Activated CD8-positive, alpha-beta T cell treated with anti-CD3 and anti-CD28 coated beads, Interleukin-2, amount 10 ng/mL, durations not matched to agents 7 days and 5 days (primary cell): ENCODE measurements around the gene LITAF. TPM values are rescaled to one million over a fixed set of nuclear protein-coding genes. Genes with fewer than 3 reads are reported as not detected.

Source experiments
- ATAC-seq: fragments of 150-1000 bp; cut with Tn5 transposase; one replicate; pipeline ENCODE4 v1.10.0; 2021; ENCODE audit warnings: moderate library complexity
- CTCF ChIA-PET: fragments of 350-600 bp; sonication (Branson Sonifier 250); formaldehyde crosslinking; loops from one replicate; lab custom pipeline; 2021; ENCODE audit warnings: antibody characterized with exemption; lab: Charles Lee
- POLR2A ChIA-PET: fragments of 350-600 bp; sonication (Branson Sonifier 250); formaldehyde crosslinking; loops from one replicate; lab custom pipeline; 2021; ENCODE audit warnings: antibody characterized with exemption; lab: Charles Lee
- DNase-seq: peaks from one replicate; pipeline ENCODE4 v3.0.0-alpha.2; 2020
- H3K27ac Mint-ChIP-seq: one replicate; pipeline ENCODE4 v1.8.0; 2021; ENCODE audit warnings: mild to moderate bottlenecking, mixed read lengths
- H3K27me3 Mint-ChIP-seq: one replicate; pipeline ENCODE4 v1.8.0; 2021; ENCODE audit warnings: low read depth, mixed read lengths
- H3K36me3 Mint-ChIP-seq: one replicate; pipeline ENCODE4 v1.8.0; 2021; ENCODE audit warnings: low read depth, mixed read lengths
- H3K4me1 Mint-ChIP-seq: one replicate; pipeline ENCODE4 v1.8.0; 2021; ENCODE audit warnings: low read depth, mixed read lengths
- H3K4me3 Mint-ChIP-seq: one replicate; pipeline ENCODE4 v1.8.0; 2021; ENCODE audit warnings: mild to moderate bottlenecking, mixed read lengths
- H3K9me3 Mint-ChIP-seq: one replicate; pipeline ENCODE4 v1.8.0; 2022; ENCODE audit warnings: mixed read lengths; ENCODE audit not compliant: insufficient read depth
- total RNA-seq, 2 experiments: library from RNA; stranded (reverse); gene quantifications; one replicate each; pipeline ENCODE4 v1.2.3, GENCODE V29; 2021

LITAF gene
- total RNA-seq, result 10 to 100 TPM; 79.4 to 80.5 TPM

DNA sequence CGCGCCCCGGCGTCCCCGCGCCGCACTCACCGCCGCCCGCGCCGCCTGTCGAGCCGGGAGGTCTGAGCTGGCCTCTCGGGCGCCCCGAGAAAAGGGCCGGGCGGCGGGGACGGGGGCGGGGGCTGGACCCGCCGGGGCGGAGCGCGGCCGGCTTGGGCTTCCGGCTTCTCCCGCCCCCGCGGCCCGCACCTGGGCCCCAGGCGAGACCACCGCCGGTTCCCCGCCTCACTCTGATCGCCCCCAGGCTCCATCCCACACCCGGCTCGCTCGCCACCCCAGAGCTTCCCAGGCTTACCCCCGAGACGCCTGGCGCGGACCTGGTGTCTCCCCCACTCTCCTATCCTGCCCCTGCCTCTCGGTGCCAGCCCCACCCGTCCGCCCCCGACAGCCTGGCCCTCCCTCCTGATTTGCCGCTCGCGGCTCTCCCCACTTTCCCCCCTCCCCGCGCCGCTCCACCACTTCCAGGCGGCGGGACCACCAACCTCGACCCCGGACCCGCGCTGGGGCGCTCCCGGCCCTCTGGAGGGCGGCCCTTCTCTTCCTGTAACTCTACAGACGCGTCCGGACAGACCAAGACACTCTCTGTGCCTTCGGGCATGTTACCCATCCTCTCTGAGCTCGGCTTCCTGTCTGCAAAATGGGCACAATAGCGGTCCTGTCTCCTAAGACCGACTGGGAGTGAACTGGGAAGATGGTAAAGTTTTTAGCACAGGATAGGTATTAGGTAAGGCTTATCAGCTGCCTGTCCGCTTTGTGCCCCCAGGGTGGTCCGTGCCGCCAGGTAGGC is at the start of gene LITAF:
Gene LITAF, minus strand, starts transcription at position 64 of the 787 bp plus-strand sequence. CDS start 30,189 bp downstream, outside the sequence.
- peak; percentile 68 for ATAC-seq
- peak within 1 kb of the TSS; percentile 90 for H3K4me3 Mint-ChIP-seq
- H3K36me3 Mint-ChIP-seq, result peaks cover 21% of the 10 kb centered on the region
- peaks cover 8% of the 10 kb centered on the region for H3K27me3 Mint-ChIP-seq
- peak; percentile 65 for DNase-seq
- ChIA-PET CTCF (interaction anchor here (0.6 to 2.3 kb wide), 6 partner anchors 11 to 56 kb away, joined by 3 to 13 read pairs (median 5); no protein-coding TSS in a partner anchor), POLR2A (interaction anchor here (0.6 to 2.9 kb wide), 11 partner anchors 8 to 155 kb away, joined by 3 to 11 read pairs (median 4); partner anchors contain the start of genes SNN and TXNDC11)
- peak within 1 kb of the TSS; percentile 93 for H3K27ac Mint-ChIP-seq
- peaks cover 40% of the 10 kb centered on the region for H3K4me1 Mint-ChIP-seq
- no peaks in the 10 kb centered on the region for H3K9me3 Mint-ChIP-seq

DNA sequence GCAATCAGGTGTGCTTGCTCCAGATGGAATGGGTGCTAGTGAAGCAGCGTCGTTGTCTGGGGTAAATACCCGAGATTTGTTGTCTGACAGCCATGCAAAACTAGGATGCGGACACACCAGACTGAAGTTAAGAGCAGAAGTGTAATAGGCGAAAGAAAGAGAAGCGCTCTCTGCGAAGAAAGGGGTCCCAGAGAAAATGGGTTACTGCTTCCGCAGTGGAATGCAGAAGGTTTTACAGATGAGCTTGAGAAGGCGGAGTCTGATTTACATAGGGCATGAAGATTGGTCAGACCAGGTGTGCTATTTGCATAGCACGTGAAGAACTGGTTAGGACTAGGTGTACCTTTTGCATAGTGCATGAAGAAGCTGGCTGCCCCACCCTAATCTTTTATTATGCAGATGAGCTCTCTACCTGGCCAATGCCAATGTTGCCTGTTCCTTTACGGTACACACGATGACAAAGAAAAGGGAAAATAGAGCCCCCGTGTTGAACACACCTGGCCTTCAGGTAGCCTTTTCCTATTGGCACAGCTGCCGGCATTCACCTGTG is 49.5 kb upstream of the LITAF start:
- ChIA-PET POLR2A (interaction anchor here (1.0 kb wide), 1 partner anchor 15 kb away, joined by 5 read pairs; no protein-coding TSS in a partner anchor), CTCF (interaction anchor here (0.6 to 4.0 kb wide), 3 partner anchors 19 to 229 kb away, joined by 3 to 19 read pairs (median 5); no protein-coding TSS in a partner anchor)
- Mint-ChIP-seq H3K27me3 (peaks cover 7% of the 10 kb centered on the region), H3K36me3 (no peaks in the 10 kb centered on the region), H3K27ac (no peak overlapping the region), H3K4me3 (no peak overlapping the region), H3K4me1 (peaks cover 7% of the 10 kb centered on the region), H3K9me3 (no peaks in the 10 kb centered on the region)
- no peak for DNase-seq
- ATAC-seq, result no peak

DNA sequence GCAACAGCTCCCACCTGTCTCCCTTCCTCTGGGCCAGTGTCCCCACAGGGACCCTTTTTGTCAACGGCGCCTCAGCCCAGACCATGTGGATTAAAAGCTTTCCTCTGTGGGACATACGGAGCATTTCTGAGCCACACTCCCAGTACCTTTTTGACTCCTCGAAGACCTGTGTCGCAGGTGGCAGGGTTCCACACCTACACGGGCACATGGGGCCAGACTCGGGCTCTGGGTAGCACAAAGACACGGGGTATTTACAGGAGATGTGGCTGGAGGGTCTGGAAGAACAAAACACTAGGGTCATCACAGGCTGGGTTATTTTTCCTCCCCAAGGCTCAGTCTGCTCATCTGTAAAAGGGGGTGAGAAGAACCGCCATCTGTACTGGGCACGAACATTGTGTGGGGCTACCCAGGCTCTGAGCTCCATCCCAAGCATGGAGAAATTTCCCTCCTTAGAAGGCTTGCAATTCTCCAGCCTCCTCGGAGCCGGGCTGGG is 49.0 kb upstream of the LITAF start:
- H3K27me3 Mint-ChIP-seq, result peaks cover 7% of the 10 kb centered on the region
- ChIA-PET CTCF (interaction anchor here (1.4 to 4.0 kb wide), 2 partner anchors 105 to 228 kb away, joined by 3 to 19 read pairs; no protein-coding TSS in a partner anchor), POLR2A (interaction anchor here (1.0 kb wide), 1 partner anchor 14 kb away, joined by 5 read pairs; no protein-coding TSS in a partner anchor)
- no peak for DNase-seq
- H3K36me3 Mint-ChIP-seq, result no peaks in the 10 kb centered on the region
- no peaks in the 10 kb centered on the region for H3K9me3 Mint-ChIP-seq
- peaks cover 5% of the 10 kb centered on the region for H3K4me1 Mint-ChIP-seq
- no peak overlapping the region for H3K4me3 Mint-ChIP-seq
- no peak for ATAC-seq
- no peak overlapping the region for H3K27ac Mint-ChIP-seq

DNA sequence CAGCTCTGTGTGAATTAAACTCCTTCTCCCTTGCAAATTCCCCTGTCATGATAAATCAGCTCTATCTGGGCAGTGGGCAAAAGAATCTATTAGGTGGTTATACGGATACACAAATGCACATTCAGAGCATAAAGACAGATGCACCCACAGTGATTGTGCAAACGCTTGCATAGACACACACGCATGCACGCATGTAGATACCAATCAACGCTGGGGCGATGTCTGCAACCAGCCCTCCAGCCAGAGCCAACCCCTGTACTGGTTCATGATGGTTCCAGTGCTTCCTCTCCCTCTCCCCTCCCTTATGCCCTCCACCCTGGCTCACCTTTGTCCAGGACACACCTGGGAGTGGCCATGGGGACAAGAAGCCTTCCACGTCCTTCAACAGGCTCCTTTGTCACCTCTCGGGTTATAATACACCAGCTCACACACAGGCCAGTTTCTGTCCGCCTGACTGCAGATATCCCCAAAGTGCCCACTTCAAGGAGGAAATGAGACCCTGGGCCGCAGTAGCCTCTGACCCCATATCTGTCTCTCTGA is 48.5 kb upstream of the LITAF start:
- CTCF ChIA-PET, result interaction anchor here (1.4 to 4.0 kb wide), 2 partner anchors 104 to 228 kb away, joined by 3 to 19 read pairs; no protein-coding TSS in a partner anchor
- no peaks in the 10 kb centered on the region for H3K36me3 Mint-ChIP-seq
- no peaks in the 10 kb centered on the region for H3K9me3 Mint-ChIP-seq
- H3K27me3 Mint-ChIP-seq, result peaks cover 7% of the 10 kb centered on the region
- peaks cover 8% of the 10 kb centered on the region for H3K4me1 Mint-ChIP-seq
- no peak overlapping the region for H3K4me3 Mint-ChIP-seq
- H3K27ac Mint-ChIP-seq, result no peak overlapping the region
- no peak for ATAC-seq
- no peak for DNase-seq
- POLR2A ChIA-PET, result no interaction called here

DNA sequence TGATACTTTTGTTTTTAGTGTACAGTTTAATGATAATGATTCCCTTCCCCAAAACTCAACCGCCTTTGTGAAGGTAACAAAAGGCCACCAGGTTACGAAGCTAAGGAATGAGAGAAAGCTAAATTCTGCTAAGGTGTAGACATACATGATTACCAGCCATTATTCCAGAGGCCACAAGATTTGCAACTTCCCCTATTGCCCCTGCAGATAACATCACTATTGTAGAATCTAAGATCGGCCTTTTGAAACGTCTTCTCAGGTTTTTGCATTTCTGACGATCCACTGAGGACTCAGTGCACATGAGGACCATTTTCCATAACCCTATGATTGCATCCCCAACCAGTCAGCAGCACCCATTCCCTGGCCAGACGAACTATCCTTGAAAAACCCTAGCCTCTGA is 47.6 kb upstream of the LITAF start:
- Mint-ChIP-seq H3K4me1 (peaks cover 15% of the 10 kb centered on the region), H3K4me3 (no peak overlapping the region), H3K36me3 (no peaks in the 10 kb centered on the region), H3K27ac (no peak overlapping the region), H3K9me3 (no peaks in the 10 kb centered on the region), H3K27me3 (peaks cover 7% of the 10 kb centered on the region)
- CTCF ChIA-PET, result no interaction called here
- no peak for ATAC-seq
- DNase-seq, result no peak
- POLR2A ChIA-PET, result no interaction called here

DNA sequence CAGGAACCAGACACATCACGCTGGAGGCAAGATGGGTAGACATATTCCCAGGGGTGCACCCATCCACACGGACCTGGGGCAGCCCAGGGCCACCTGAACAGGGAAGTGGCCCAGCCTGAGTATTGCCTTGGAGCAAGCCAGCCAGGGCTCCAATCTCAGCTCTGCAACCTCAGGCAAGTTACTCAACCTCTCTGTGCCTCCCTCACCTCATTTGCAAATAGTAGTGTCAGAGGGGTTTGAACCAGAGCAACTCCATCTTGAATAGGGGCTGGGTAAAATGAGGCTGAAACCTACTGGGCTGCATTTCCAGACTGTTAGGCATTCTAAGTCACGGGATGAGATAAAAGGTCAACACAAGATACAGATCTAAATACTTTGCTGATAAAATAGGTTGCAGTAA is 46.4 kb upstream of the LITAF start:
- Mint-ChIP-seq H3K4me3 (no peak overlapping the region), H3K27me3 (peaks cover 2% of the 10 kb centered on the region), H3K27ac (no peak overlapping the region), H3K9me3 (no peaks in the 10 kb centered on the region), H3K4me1 (peaks cover 21% of the 10 kb centered on the region), H3K36me3 (no peaks in the 10 kb centered on the region)
- ChIA-PET POLR2A (no interaction called here), CTCF (interaction anchor here (1.8 kb wide), 1 partner anchor 101 kb away, joined by 5 read pairs; no protein-coding TSS in a partner anchor)
- DNase-seq, result no peak
- no peak for ATAC-seq

DNA sequence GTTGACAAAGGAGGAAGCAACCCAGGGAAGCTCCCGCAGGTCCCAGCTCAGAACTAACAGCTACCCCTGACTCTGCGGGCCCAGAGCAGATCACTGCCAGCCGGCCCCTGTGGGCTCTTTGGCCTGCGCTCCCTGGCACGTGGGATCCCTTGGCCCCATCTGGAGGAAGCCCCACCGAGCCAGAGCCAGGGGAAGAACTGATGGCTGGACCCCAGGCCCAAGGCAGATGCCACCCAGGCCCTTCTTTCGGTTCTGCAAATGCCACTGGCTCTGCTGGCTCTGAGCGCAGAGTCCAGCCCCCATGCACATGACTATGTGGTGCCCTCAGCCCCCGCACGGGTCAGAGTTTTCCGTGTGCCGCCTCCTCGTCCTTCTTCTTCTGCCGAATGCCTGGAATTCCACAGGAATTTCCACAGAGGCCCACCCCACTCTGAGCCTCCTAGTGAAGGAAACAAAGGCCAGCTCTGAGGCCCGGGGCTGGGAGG is 45.8 kb upstream of the LITAF start:
- peaks cover 2% of the 10 kb centered on the region for H3K27me3 Mint-ChIP-seq

DNA sequence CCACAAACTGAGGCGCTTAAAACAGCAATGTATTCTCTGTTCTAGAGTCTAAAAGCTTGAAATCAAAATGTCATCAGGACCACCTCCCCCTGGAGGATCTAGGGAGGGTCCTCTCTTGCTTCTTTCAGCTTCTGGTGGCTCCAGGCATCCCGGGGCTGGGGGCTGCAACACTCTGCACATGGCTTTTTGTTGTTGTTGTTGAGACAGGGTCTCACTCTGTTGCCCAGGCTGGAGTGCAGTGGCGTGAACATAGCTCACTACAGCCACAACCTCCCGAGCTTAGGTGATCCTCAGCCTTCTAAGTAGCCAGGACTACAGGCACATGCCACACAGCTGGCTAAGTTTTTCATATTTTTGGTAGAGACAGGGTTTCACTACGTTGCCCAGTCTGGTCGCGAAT is 44.5 kb upstream of the LITAF start:
- Mint-ChIP-seq H3K27ac (no peak overlapping the region), H3K36me3 (no peaks in the 10 kb centered on the region), H3K4me1 (peaks cover 25% of the 10 kb centered on the region), H3K9me3 (no peaks in the 10 kb centered on the region), H3K27me3 (peaks cover 2% of the 10 kb centered on the region), H3K4me3 (no peak overlapping the region)
- ChIA-PET POLR2A (no interaction called here), CTCF (interaction anchor here (1.0 to 1.2 kb wide), 4 partner anchors 8 to 99 kb away, joined by 3 to 5 read pairs (median 4); no protein-coding TSS in a partner anchor)
- no peak for ATAC-seq
- DNase-seq, result no peak

More for the DNA sequence above, 45.8 kb upstream of the LITAF start:
- no peak for ATAC-seq
- no peaks in the 10 kb centered on the region for H3K36me3 Mint-ChIP-seq
- H3K4me1 Mint-ChIP-seq, result peaks cover 23% of the 10 kb centered on the region
- POLR2A ChIA-PET, result no interaction called here
- CTCF ChIA-PET, result interaction anchor here (1.0 to 1.8 kb wide), 2 partner anchors 101 to 103 kb away, joined by 4 to 5 read pairs; no protein-coding TSS in a partner anchor
- H3K27ac Mint-ChIP-seq, result no peak overlapping the region
- no peak for DNase-seq
- H3K9me3 Mint-ChIP-seq, result no peaks in the 10 kb centered on the region
- H3K4me3 Mint-ChIP-seq, result no peak overlapping the region

DNA sequence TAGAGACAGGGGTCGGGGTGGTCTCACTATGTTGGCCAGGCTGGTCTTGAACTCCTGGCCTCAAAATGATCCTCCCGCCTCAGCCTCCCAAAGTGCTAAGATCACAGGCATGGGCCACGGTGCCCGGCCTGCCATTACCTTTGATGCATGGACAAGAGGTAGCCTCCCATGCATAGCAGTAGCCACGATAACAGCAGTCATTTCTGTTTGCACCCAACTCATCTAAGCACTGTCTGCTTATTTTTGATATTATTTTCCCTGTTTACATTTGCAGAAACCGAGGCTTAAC is 44.0 kb upstream of the LITAF start:
- Mint-ChIP-seq H3K9me3 (no peaks in the 10 kb centered on the region), H3K4me1 (peaks cover 27% of the 10 kb centered on the region), H3K4me3 (no peak overlapping the region), H3K36me3 (no peaks in the 10 kb centered on the region), H3K27ac (no peak overlapping the region), H3K27me3 (peaks cover 2% of the 10 kb centered on the region)
- POLR2A ChIA-PET, result no interaction called here
- ATAC-seq (no peak), DNase-seq (no peak)
- CTCF ChIA-PET, result interaction anchor here (0.9 to 1.2 kb wide), 5 partner anchors 9 to 99 kb away, joined by 3 to 5 read pairs (median 3); no protein-coding TSS in a partner anchor

DNA sequence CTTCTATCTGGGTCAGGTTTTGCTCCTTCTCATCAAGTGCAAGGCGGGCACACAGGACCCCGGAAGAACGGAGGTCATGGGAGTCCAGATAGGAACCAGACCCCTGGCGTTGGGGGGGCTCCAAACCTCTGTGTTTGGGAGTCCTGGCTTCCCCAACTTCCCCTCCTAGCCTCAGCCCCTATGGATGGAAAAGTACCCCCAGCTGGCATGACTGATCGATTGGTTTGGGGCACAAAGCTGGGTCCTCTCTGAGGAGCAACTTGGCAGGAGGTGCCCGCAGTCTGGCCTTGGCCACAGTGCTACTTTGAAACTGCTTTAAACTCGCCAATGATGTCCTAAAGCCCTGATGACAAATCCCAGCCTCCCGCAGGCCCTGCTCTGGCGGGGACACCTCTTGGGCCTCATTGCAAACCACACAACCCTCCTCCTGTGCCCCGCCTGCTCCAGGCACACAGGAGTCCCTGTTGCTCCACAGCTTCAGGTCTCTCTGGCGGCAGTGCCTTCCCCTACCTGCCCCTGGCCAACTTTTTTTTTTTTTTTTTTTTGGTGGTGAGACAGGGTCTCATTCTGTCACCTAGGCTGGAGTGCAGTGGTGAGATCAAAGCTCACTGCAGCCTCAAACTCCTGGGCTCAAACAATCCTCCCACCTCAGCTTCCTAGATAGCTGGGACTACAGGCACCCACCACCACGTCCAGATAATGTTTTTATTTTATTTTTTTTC is 43.5 kb upstream of the LITAF start:
- ChIA-PET CTCF (interaction anchor here (0.9 to 1.8 kb wide), 6 partner anchors 8 to 167 kb away, joined by 3 to 9 read pairs (median 4); no protein-coding TSS in a partner anchor), POLR2A (no interaction called here)
- peaks cover 2% of the 10 kb centered on the region for H3K27me3 Mint-ChIP-seq
- no peak for ATAC-seq
- H3K9me3 Mint-ChIP-seq, result no peaks in the 10 kb centered on the region
- no peak overlapping the region for H3K4me3 Mint-ChIP-seq
- DNase-seq, result no peak
- H3K36me3 Mint-ChIP-seq, result no peaks in the 10 kb centered on the region
- H3K27ac Mint-ChIP-seq, result no peak overlapping the region
- peaks cover 32% of the 10 kb centered on the region for H3K4me1 Mint-ChIP-seq
